Esophagus squamous epithelium (tissue), 4 donors: ENCODE measurements around the gene OTOS.

Experiments
- CTCF ChIP-seq, 6 experiments: fragments of 450-650 bp in 4 of 6; fragments of 200-600 bp in 2 of 6; sonication (generic) in 2 of 6; IDR thresholded peaks; one replicate each; pipeline ENCODE4 v1.5.1; 2016 to 2019; ENCODE audit warnings: antibody characterized with exemption in 6 of 6, mild to moderate bottlenecking in 4 of 6, moderate library complexity in 4 of 6
- POLR2A ChIP-seq, 4 donors: fragments of 450-650 bp; IDR thresholded peaks; one replicate each; pipeline ENCODE4 v1.6.1; 2017; ENCODE audit warnings: antibody characterized with exemption in 4 of 4, mild to moderate bottlenecking in 4 of 4, moderate library complexity in 3 of 4

- no peak for TF ChIP-seq CTCF (IDR thresholded peaks at IDR 0.05)
- TF ChIP-seq POLR2A (IDR thresholded peaks at IDR 0.05) = no peak
Observed at GRCh38 chr2:240138254-240138984, 2.0 kb downstream of the OTOS start.
